Measurements from ENCODE around the gene CEBPE. TPM values are rescaled to one million over a fixed set of nuclear protein-coding genes. Genes with fewer than 3 reads are reported as not detected.
A peak's percentile ranks its signal among the peaks of the same experiment; 100 is the strongest.

Gene CEBPE
- total and polyA plus RNA-seq, 7 donors, result 0.28 to 0.68 TPM; not detected in 5

GRCh38 chr14:23151342-23151741 lies 32.3 kb upstream of the CEBPE start:
- Histone ChIP-seq H3K9me3 (no peaks in the 10 kb centered on the region), H3K4me3 (no peak overlapping the region)

DNA sequence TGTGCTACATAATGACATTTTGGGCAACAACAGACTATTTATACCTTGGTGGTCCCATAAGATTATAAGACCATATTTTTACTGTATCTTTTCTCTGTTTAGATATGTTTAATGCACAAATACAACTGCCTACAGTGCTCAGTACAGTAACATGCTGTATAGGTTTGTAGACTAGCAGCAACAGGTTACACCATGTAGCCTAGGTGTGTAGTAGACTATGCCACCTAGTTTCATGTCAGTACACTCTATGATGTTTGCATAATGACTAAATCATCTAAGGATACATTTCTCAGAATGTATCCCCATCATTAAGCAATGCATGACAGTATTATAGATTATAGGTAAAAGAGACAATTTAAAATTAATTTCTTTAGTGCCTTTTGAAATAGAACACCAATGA lies 30.7 kb upstream of the CEBPE start:
- TF ChIP-seq, protein P1, sequence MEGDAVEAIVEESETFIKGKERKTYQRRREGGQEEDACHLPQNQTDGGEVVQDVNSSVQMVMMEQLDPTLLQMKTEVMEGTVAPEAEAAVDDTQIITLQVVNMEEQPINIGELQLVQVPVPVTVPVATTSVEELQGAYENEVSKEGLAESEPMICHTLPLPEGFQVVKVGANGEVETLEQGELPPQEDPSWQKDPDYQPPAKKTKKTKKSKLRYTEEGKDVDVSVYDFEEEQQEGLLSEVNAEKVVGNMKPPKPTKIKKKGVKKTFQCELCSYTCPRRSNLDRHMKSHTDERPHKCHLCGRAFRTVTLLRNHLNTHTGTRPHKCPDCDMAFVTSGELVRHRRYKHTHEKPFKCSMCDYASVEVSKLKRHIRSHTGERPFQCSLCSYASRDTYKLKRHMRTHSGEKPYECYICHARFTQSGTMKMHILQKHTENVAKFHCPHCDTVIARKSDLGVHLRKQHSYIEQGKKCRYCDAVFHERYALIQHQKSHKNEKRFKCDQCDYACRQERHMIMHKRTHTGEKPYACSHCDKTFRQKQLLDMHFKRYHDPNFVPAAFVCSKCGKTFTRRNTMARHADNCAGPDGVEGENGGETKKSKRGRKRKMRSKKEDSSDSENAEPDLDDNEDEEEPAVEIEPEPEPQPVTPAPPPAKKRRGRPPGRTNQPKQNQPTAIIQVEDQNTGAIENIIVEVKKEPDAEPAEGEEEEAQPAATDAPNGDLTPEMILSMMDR (IDR thresholded peaks at IDR 0.05), result no peak
- TF ChIP-seq POLR2A (IDR thresholded peaks at IDR 0.05), result no peak
- Histone ChIP-seq H3K9me3 (no peaks in the 10 kb centered on the region), H3K36me3 (no peaks in the 10 kb centered on the region), H3K27ac (peak overlapping the region in 3 of 4 donors; percentile 70 to 81 (median 81)), H3K27me3 (no peaks in the 10 kb centered on the region), H3K4me3 (no peak overlapping the region), H3K4me1 (peaks cover 0 to 60% (median 50%) of the 10 kb centered on the region in 4 donors)
- DNase-seq, result no peak
- intact Hi-C loops (cut with DNase I), result no loop called here

More at GRCh38 chr14:23151342-23151741, 32.3 kb upstream of the CEBPE start:
- no peaks in the 10 kb centered on the region for H3K36me3 ChIP-seq
- H3K4me1 ChIP-seq, result peaks cover 0 to 62% (median 54%) of the 10 kb centered on the region in 4 donors
- 87 to 95% methylated on average over 2 of the region's 2 CpGs for WGBS, 2 donors
- no peak for TF ChIP-seq EP300 (IDR thresholded peaks at IDR 0.05)
- TF ChIP-seq, protein P1 (IDR thresholded peaks at IDR 0.05), result no peak
- TF ChIP-seq POLR2A (IDR thresholded peaks at IDR 0.05), result no peak
- no peak for TF ChIP-seq POLR2AphosphoS5 (IDR thresholded peaks at IDR 0.05)
- no peaks in the 10 kb centered on the region for H3K27me3 ChIP-seq
- DNase-seq, result no peak
- H3K27ac ChIP-seq, result peak overlapping the region in 2 of 4 donors; percentile 81
- intact Hi-C loops (cut with DNase I), result no loop called here

DNA sequence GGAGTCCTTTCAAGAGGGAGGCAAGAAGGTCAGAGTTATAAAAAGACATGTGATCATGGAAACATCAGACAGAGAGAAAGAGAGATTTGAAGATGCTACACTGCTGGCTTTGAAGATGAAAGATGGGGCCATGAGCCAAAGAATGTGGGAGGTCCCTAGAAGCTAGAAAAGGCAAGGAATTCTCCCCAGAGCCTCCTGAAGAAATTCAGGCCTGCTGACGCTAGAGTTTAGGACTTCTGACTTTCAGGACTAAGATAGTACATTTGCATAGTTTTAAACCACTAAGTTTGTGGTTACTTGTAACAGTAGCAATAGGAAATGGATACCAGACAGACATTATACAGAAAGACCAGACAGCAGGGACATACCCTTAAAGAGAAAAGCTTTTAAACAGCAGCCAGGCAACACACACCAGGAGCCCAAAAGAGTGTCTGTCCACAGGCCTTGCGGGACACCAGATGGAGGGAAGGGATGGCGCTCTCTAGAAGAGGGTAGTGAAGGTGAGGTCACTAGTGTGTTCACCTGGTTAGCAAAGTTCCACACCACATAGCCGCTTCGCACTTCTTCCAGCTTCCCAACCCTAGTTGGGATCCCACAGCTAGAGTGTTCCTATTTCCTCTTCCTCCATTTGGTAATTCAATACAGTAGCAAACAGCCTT lies 29.7 kb upstream of the CEBPE start:
- no peak for DNase-seq
- WGBS, 2 donors, result 93 to 96% methylated on average over 5 of the region's 5 CpGs
- Histone ChIP-seq H3K27ac (peak overlapping the region; percentile 7 to 81 (median 76)), H3K4me3 (no peak overlapping the region), H3K9me3 (no peaks in the 10 kb centered on the region), H3K27me3 (no peaks in the 10 kb centered on the region), H3K4me1 (peaks cover 0 to 60% (median 43%) of the 10 kb centered on the region in 4 donors), H3K36me3 (no peaks in the 10 kb centered on the region)
- TF ChIP-seq EP300 (IDR thresholded peaks at IDR 0.05) (peak in 1 of 4 donors; percentile 23), POLR2A (IDR thresholded peaks at IDR 0.05) (no peak), POLR2AphosphoS5 (IDR thresholded peaks at IDR 0.05) (peak in 2 of 4 donors; percentile 18 to 27)
- TF ChIP-seq, protein P1 (IDR thresholded peaks at IDR 0.05), result no peak
- intact Hi-C loops (cut with DNase I), result no loop called here

DNA sequence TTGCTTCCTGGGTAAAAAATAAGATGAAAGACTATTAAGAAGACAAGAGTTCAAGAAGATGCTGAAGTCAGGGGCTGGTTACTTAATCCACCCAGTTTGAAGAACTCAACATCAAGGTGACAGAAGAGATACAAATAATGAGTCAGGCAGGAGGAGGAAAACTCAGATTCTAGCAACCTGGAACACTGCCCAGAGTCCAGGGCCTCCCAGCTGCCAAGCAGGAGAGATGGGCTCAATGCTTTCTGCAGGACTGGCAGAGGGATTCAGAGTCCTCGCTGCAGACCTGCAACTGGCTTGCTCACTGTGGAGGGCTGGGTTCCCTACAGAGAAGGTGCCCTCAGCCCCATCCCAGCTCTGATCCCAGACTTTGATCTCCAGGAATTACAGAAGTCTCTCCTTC lies 28.6 kb upstream of the CEBPE start:
- intact Hi-C loops (cut with DNase I), result no loop called here
- TF ChIP-seq POLR2AphosphoS5 (IDR thresholded peaks at IDR 0.05), result no peak
- no peak for TF ChIP-seq EP300 (IDR thresholded peaks at IDR 0.05)
- TF ChIP-seq POLR2A (IDR thresholded peaks at IDR 0.05), result no peak
- TF ChIP-seq, protein P1 (IDR thresholded peaks at IDR 0.05), result no peak
- no peaks in the 10 kb centered on the region for H3K9me3 ChIP-seq
- DNase-seq, result no peak
- no peak overlapping the region for H3K4me3 ChIP-seq
- H3K27ac ChIP-seq, result peak overlapping the region in 3 of 4 donors; percentile 70 to 81 (median 81)
- H3K36me3 ChIP-seq, result no peaks in the 10 kb centered on the region
- no peaks in the 10 kb centered on the region for H3K27me3 ChIP-seq
- peaks cover 0 to 57% (median 38%) of the 10 kb centered on the region in 4 donors for H3K4me1 ChIP-seq
- WGBS, 2 donors, result 93 to 95% methylated on average over 1 of the region's 1 CpG

Measured in sigmoid colon (tissue), 7 donors.